Tibial nerve (tissue), 3 donors: ENCODE results near the gene EBP.

Experiments used
- CTCF ChIP-seq, 5 experiments: fragments of 200-600 bp in 3 of 5; fragments of 450-650 bp in 2 of 5; sonication (generic) in 3 of 5; IDR thresholded peaks; one replicate each; pipeline ENCODE4 v1.5.1; 2016 to 2019; ENCODE audit warnings: antibody characterized with exemption in 5 of 5, mild to moderate bottlenecking in 3 of 5, moderate library complexity in 2 of 5
- POLR2A ChIP-seq, 2 donors: fragments of 450-650 bp; IDR thresholded peaks; one replicate each; pipeline ENCODE4 v1.6.1; 2017; ENCODE audit warnings: antibody characterized with exemption in 2 of 2, mild to moderate bottlenecking in 2 of 2, moderate library complexity in 2 of 2

GRCh38 chrX:48507246-48507645 is 14.4 kb upstream of the EBP start:
- TF ChIP-seq CTCF (IDR thresholded peaks at IDR 0.05), result no peak
- TF ChIP-seq POLR2A (IDR thresholded peaks at IDR 0.05), result no peak
